DND-41 (cell line): ENCODE results near the gene GRM4.

Experiments used
- EZH2 ChIP-seq: IDR thresholded peaks from 3 replicates; pipeline ENCODE4 v1.6.1; 2012; ENCODE audit warnings: borderline replicate concordance, low read depth, mild to moderate bottlenecking, moderate library complexity, low read length, inconsistent platforms; ENCODE audit not compliant: severe bottlenecking
- TF ChIP-seq, protein P1 (sequence below): IDR thresholded peaks from 2 replicates; pipeline ENCODE4 v1.5.1; 2012; ENCODE audit warnings: borderline replicate concordance, low read length, moderate library complexity, mild to moderate bottlenecking; ENCODE audit not compliant: poor library complexity, severe bottlenecking; ENCODE audit errors: extremely low read depth

DNA sequence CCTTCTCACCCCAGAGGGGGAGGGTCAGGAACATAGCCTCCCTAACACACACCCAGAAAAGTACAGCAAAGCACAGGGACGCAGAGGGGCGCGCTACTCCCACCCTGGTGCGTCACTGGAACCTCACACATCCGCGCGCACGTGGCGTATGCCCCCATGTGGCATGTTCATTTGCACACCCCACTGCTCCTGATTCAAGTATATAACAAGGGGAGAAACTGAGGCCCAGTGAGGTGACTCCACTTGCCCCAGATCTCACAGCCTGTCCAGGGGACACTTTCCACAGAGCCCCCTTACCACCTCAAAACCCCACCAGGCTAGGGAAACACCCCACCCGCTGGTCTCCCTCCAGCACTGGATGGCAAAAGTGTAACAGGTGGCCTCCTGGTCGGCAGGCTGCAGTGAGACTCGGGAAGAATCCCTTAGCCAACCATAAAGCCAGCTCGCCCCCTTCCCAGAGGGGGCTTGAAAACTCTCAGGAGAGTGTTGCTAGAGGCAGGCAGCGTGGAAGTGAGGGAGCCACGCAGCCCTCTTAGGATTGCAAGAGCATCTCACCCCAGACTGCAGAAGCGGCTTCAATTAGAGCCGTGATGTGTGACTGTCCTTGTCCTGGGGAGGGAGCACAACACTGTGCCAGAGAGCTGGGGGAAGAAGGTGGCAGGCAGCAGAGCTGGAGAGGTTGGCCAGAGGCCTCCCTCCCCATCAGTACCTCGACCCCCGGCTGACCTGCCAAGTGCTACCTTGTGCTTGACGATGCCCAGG lies at the start of gene GRM4:
- TF ChIP-seq, protein P1, sequence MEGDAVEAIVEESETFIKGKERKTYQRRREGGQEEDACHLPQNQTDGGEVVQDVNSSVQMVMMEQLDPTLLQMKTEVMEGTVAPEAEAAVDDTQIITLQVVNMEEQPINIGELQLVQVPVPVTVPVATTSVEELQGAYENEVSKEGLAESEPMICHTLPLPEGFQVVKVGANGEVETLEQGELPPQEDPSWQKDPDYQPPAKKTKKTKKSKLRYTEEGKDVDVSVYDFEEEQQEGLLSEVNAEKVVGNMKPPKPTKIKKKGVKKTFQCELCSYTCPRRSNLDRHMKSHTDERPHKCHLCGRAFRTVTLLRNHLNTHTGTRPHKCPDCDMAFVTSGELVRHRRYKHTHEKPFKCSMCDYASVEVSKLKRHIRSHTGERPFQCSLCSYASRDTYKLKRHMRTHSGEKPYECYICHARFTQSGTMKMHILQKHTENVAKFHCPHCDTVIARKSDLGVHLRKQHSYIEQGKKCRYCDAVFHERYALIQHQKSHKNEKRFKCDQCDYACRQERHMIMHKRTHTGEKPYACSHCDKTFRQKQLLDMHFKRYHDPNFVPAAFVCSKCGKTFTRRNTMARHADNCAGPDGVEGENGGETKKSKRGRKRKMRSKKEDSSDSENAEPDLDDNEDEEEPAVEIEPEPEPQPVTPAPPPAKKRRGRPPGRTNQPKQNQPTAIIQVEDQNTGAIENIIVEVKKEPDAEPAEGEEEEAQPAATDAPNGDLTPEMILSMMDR = no peak
- no peak for TF ChIP-seq EZH2
